HEK293 (cell line): ENCODE data around the gene LIPA.

ENCODE experiments used
- CTCF ChIA-PET: fragments of 350-600 bp; formaldehyde crosslinking; extraction: SDS; loops from one replicate; lab custom pipeline; 2021; ENCODE audit warnings: antibody characterized with exemption; lab: Yijun Ruan, JAX
- POLR2A ChIA-PET: fragments of 300-600 bp; formaldehyde crosslinking; extraction: SDS; loops from one replicate; lab custom pipeline; 2020; ENCODE audit warnings: antibody characterized with exemption, inconsistent platforms; lab: Yijun Ruan, JAX
- H3K27ac ChIP-seq: fragments of 200-500 bp; sonication (Bioruptor generic); 2 replicates; pipeline ENCODE4 v1.5.1; 2014; ENCODE audit warnings: low read depth, low read length, control low read depth, inconsistent platforms; ENCODE audit errors: extremely low read depth
- H3K36me3 ChIP-seq, 2 experiments: fragments of 200-500 bp in 1 of 2; sonication (Bioruptor generic) in 1 of 2; 1 replicate in 1 of 2; 2 replicates in 1 of 2; pipeline ENCODE4 v1.5.1; 2014 to 2017; ENCODE audit warnings: inconsistent platforms in 2 of 2, low read length in 2 of 2; ENCODE audit not compliant: control insufficient read depth in 2 of 2, insufficient read depth in 1 of 2
- H3K4me1 ChIP-seq: fragments of 200-500 bp; sonication (Bioruptor generic); 2 replicates; pipeline ENCODE4 v1.5.1; 2014; ENCODE audit warnings: mild to moderate bottlenecking, low read length, inconsistent platforms; ENCODE audit not compliant: control insufficient read depth, insufficient read depth
- H3K4me3 ChIP-seq: 2 replicates; pipeline ENCODE4 v1.5.1; 2011; ENCODE audit warnings: low read depth, mild to moderate bottlenecking, control low read depth, low read length, moderate library complexity
- H3K9me3 ChIP-seq: fragments of 200-500 bp; sonication (Bioruptor generic); 2 replicates; pipeline ENCODE4 v1.5.1; 2014; ENCODE audit warnings: low read depth, low read length, inconsistent platforms; ENCODE audit not compliant: control insufficient read depth, insufficient read depth
- BCL11B ChIP-seq: fragments of 450-650 bp; formaldehyde crosslinking; IDR thresholded peaks from 2 replicates; pipeline ENCODE4 v1.5.1; 2016; ENCODE audit warnings: low read depth, missing biosample characterization, missing genetic modification characterization
- EGR2 ChIP-seq: fragments of 450-650 bp; formaldehyde crosslinking; IDR thresholded peaks from 2 replicates; pipeline ENCODE4 v1.5.1; 2016; ENCODE audit warnings: low read depth, missing biosample characterization, missing genetic modification characterization
- HIC1 ChIP-seq: fragments of 450-650 bp; formaldehyde crosslinking; IDR thresholded peaks from 2 replicates; pipeline ENCODE4 v1.5.1; 2016; ENCODE audit warnings: missing biosample characterization, missing genetic modification characterization
- IKZF3 ChIP-seq: fragments of 450-650 bp; IDR thresholded peaks from 2 replicates; pipeline ENCODE4 v1.5.0; 2018; ENCODE audit warnings: missing biosample characterization, mild to moderate bottlenecking, missing genetic modification characterization, moderate library complexity
- OSR2 ChIP-seq: fragments of 450-650 bp; formaldehyde crosslinking; IDR thresholded peaks from 2 replicates; pipeline ENCODE4 v1.5.1; 2016; ENCODE audit warnings: missing biosample characterization, missing genetic modification characterization
- REPIN1 ChIP-seq: fragments of 450-650 bp; formaldehyde crosslinking; IDR thresholded peaks from 2 replicates; pipeline ENCODE4 v1.5.1; 2017; ENCODE audit warnings: missing biosample characterization, missing genetic modification characterization, low read depth
- SCRT1 ChIP-seq: fragments of 450-650 bp; formaldehyde crosslinking; IDR thresholded peaks from 2 replicates; pipeline ENCODE4 v1.5.1; 2016; ENCODE audit warnings: missing biosample characterization, missing genetic modification characterization, borderline replicate concordance
- SETDB1 ChIP-seq: IDR thresholded peaks from one replicate; pipeline ENCODE4 v1.6.1; 2017; ENCODE audit warnings: mild to moderate bottlenecking, low read length, moderate library complexity, mixed read lengths; ENCODE audit not compliant: insufficient read length
- SP2 ChIP-seq: fragments of 450-650 bp; formaldehyde crosslinking; IDR thresholded peaks from 2 replicates; pipeline ENCODE4 v1.5.1; 2016; ENCODE audit warnings: missing biosample characterization, missing genetic modification characterization
- YY1 ChIP-seq: fragments of 450-650 bp; formaldehyde crosslinking; IDR thresholded peaks from 2 replicates; pipeline ENCODE4 v1.5.1; 2018; ENCODE audit warnings: missing biosample characterization, missing genetic modification characterization
- ZFP37 ChIP-seq: fragments of 450-650 bp; formaldehyde crosslinking; IDR thresholded peaks from 2 replicates; pipeline ENCODE4 v1.5.1; 2016; ENCODE audit warnings: missing biosample characterization, missing genetic modification characterization
- ZFP69B ChIP-seq: fragments of 450-650 bp; formaldehyde crosslinking; IDR thresholded peaks from 2 replicates; pipeline ENCODE4 v1.5.1; 2016; ENCODE audit warnings: missing biosample characterization, missing genetic modification characterization
- ZNF112 ChIP-seq: fragments of 450-650 bp; formaldehyde crosslinking; IDR thresholded peaks from 2 replicates; pipeline ENCODE4 v1.5.0; 2017; ENCODE audit warnings: missing biosample characterization, missing genetic modification characterization
- ZNF138 ChIP-seq: fragments of 450-650 bp; formaldehyde crosslinking; IDR thresholded peaks from 2 replicates; pipeline ENCODE4 v1.5.1; 2016; ENCODE audit warnings: missing biosample characterization, missing genetic modification characterization, borderline replicate concordance
- ZNF146 ChIP-seq: fragments of 450-650 bp; formaldehyde crosslinking; IDR thresholded peaks from 2 replicates; pipeline ENCODE4 v1.5.1; 2016; ENCODE audit warnings: missing biosample characterization, missing genetic modification characterization
- ZNF174 ChIP-seq: fragments of 450-650 bp; formaldehyde crosslinking; IDR thresholded peaks from 2 replicates; pipeline ENCODE4 v1.5.0; 2017; ENCODE audit warnings: missing biosample characterization, mild to moderate bottlenecking, missing genetic modification characterization
- ZNF426 ChIP-seq: fragments of 450-650 bp; formaldehyde crosslinking; IDR thresholded peaks from 2 replicates; pipeline ENCODE4 v1.5.1; 2017; ENCODE audit warnings: missing biosample characterization, missing genetic modification characterization, mild to moderate bottlenecking, inconsistent platforms, moderate library complexity
- ZNF600 ChIP-seq: fragments of 450-650 bp; formaldehyde crosslinking; IDR thresholded peaks from 2 replicates; pipeline ENCODE4 v1.5.1; 2016; ENCODE audit warnings: missing biosample characterization, missing genetic modification characterization
- ZNF610 ChIP-seq: fragments of 450-650 bp; formaldehyde crosslinking; IDR thresholded peaks from 2 replicates; pipeline ENCODE4 v1.5.1; 2016; ENCODE audit warnings: missing biosample characterization, missing genetic modification characterization, borderline replicate concordance
- ZNF670 ChIP-seq: fragments of 450-650 bp; formaldehyde crosslinking; IDR thresholded peaks from 2 replicates; pipeline ENCODE4 v1.5.1; 2016; ENCODE audit warnings: missing biosample characterization, missing genetic modification characterization, low read depth
- ZSCAN5A ChIP-seq: fragments of 450-650 bp; formaldehyde crosslinking; IDR thresholded peaks from 2 replicates; pipeline ENCODE4 v1.5.1; 2016; ENCODE audit warnings: missing biosample characterization, missing genetic modification characterization
- TF ChIP-seq, protein P1 (sequence below): fragments of 450-650 bp; formaldehyde crosslinking; IDR thresholded peaks from 2 replicates; pipeline ENCODE4 v1.5.0; 2017; ENCODE audit warnings: missing biosample characterization, missing genetic modification characterization, borderline replicate concordance
- TF ChIP-seq, protein P2 (sequence below): fragments of 450-650 bp; formaldehyde crosslinking; IDR thresholded peaks from 2 replicates; pipeline ENCODE4 v1.5.1; 2017; ENCODE audit warnings: missing biosample characterization, missing genetic modification characterization

LIPA gene

DNA sequence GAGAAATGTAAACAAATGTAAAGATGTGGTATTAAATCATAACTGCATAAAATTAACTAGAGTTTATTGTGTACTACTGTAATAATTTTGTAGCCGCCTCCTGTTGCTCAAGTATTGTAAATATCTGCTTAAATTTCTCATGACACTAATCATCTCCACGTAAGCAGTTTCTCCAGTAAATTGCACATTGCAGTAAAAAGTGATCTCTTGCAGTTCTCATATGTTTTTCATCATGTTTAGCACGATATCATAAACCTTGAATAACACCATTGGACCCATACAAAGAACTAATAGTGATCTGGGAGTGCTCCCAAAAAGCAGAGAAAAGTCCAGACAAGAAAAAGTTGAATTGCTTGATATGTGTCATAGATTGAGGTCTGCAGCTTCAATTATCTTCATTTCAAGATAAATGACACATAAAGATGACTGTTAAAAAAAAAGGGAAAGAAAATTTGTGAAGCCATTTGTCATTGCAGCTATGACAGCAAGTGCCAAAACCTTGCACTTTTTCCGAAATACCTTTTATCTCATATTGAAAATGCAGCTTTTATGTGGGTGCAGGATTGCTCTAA lies 15.3 kb downstream of the LIPA start (continued):
- TF ChIP-seq ZNF146 (tag by site-specific recombination) (no peak), BCL11B (no peak)
- TF ChIP-seq, protein P1, sequence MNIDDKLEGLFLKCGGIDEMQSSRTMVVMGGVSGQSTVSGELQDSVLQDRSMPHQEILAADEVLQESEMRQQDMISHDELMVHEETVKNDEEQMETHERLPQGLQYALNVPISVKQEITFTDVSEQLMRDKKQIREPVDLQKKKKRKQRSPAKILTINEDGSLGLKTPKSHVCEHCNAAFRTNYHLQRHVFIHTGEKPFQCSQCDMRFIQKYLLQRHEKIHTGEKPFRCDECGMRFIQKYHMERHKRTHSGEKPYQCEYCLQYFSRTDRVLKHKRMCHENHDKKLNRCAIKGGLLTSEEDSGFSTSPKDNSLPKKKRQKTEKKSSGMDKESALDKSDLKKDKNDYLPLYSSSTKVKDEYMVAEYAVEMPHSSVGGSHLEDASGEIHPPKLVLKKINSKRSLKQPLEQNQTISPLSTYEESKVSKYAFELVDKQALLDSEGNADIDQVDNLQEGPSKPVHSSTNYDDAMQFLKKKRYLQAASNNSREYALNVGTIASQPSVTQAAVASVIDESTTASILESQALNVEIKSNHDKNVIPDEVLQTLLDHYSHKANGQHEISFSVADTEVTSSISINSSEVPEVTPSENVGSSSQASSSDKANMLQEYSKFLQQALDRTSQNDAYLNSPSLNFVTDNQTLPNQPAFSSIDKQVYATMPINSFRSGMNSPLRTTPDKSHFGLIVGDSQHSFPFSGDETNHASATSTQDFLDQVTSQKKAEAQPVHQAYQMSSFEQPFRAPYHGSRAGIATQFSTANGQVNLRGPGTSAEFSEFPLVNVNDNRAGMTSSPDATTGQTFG, result no peak

DNA sequence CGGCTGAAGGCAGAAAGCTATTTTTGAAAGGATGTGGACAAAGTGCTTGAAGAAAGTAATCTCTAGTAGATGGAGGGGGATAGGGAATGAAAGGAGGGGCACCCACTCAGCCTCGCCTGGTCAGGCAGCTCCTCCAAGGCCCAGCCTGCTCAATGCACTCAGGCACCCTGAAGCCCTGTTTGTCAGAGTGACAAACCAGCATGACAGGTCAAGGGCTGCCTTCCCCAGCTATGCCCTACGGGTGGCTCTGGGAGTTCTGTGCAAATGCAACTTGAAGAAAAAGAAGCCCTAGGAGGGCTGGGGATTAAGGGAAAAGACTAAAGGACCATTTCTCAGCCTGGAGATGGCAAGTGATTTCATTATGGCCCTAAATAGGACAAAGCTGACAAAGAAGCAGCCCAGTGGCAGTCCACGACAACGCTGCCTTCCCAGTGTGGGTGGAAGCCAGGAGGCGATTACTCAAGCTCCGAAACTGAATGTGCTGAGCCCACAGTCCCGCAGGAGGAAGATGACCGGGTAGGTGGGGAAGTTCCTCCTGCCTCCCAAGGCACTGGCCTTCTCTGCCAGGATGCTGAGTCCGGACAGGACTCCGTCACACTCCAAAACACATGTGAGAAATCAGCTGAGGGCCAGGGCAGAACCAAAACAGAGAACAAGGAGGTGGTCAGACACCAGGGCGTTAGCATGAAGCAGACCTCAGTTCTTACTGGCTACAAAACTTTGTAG lies 16.3 kb downstream of the LIPA start:
- TF ChIP-seq SCRT1, result no peak
- TF ChIP-seq SETDB1, result no peak
- peak; percentile 21; the same call in 1 of the 2 replicates for TF ChIP-seq EGR2 (tag by site-specific recombination)
- TF ChIP-seq ZNF610 (tag by site-specific recombination), result no peak
- TF ChIP-seq, all 188 proteins: peak for 1
- POLR2A ChIA-PET, result no interaction called here
- Histone ChIP-seq H3K27ac (no peak overlapping the region), H3K4me3 (no peak overlapping the region), H3K9me3 (no peaks in the 10 kb centered on the region), H3K4me1 (no peaks in the 10 kb centered on the region), H3K36me3 (peaks cover 0 to 10% of the 10 kb centered on the region in 2 experiments; a peak in 1 of 3 replicates)
- CTCF ChIA-PET, result interaction anchor here (0.6 to 2.2 kb wide), 2 partner anchors 17 to 302 kb away, joined by 3 to 11 read pairs; no protein-coding TSS in a partner anchor

- H3K9me3 ChIP-seq, result no peaks in the 10 kb centered on the region
- no peak for TF ChIP-seq ZNF174 (tag by site-specific recombination)
- TF ChIP-seq, protein P2, sequence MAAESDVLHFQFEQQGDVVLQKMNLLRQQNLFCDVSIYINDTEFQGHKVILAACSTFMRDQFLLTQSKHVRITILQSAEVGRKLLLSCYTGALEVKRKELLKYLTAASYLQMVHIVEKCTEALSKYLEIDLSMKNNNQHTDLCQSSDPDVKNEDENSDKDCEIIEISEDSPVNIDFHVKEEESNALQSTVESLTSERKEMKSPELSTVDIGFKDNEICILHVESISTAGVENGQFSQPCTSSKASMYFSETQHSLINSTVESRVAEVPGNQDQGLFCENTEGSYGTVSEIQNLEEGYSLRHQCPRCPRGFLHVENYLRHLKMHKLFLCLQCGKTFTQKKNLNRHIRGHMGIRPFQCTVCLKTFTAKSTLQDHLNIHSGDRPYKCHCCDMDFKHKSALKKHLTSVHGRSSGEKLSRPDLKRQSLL, result no peak
- TF ChIP-seq IKZF3 (tag by site-specific recombination), result no peak
- no peak for TF ChIP-seq SP2 (tag by site-specific recombination)
- TF ChIP-seq ZFP69B (tag by site-specific recombination), result no peak
- no peak for TF ChIP-seq ZNF670
- TF ChIP-seq ZNF138 (tag by site-specific recombination), result no peak
- TF ChIP-seq YY1 (tag by site-specific recombination), result no peak
- no peak for TF ChIP-seq ZFP37 (tag by site-specific recombination)
- no peak for TF ChIP-seq SETDB1
- H3K36me3 ChIP-seq, result no peaks in the 10 kb centered on the region
- ChIA-PET CTCF (interaction anchor here (0.6 to 1.6 kb wide), 4 partner anchors 8 to 204 kb away, joined by 3 to 7 read pairs (median 4); no protein-coding TSS in a partner anchor), POLR2A (no interaction called here)
- H3K4me1 ChIP-seq, result no peaks in the 10 kb centered on the region
- H3K27ac ChIP-seq, result no peak overlapping the region
- H3K4me3 ChIP-seq, result no peak overlapping the region
Measured at GRCh38 chr10:89233033-89233432, 18.5 kb downstream of the LIPA start.

GRCh38 chr10:89228962-89229361 lies 22.6 kb downstream of the LIPA start:
- Histone ChIP-seq H3K36me3 (peaks cover 0 to 9% of the 10 kb centered on the region in 2 experiments; a peak in 2 of 3 replicates), H3K9me3 (no peaks in the 10 kb centered on the region), H3K4me1 (no peaks in the 10 kb centered on the region), H3K27ac (no peak overlapping the region), H3K4me3 (no peak overlapping the region)
- ChIA-PET POLR2A (interaction anchor here (0.9 kb wide), 1 partner anchor 23 kb away, joined by 3 read pairs; no protein-coding TSS in a partner anchor), CTCF (interaction anchor here (0.6 to 1.9 kb wide), 2 partner anchors 11 to 493 kb away, joined by 3 to 13 read pairs; no protein-coding TSS in a partner anchor)
- TF ChIP-seq ZNF600 (tag by site-specific recombination) (no peak), OSR2 (tag by site-specific recombination) (no peak), ZSCAN5A (tag by site-specific recombination) (no peak), REPIN1 (tag by site-specific recombination) (no peak), ZNF112 (tag by site-specific recombination) (no peak), ZNF426 (tag by site-specific recombination) (no peak), HIC1 (no peak)
